Hematopoietic multipotent progenitor cell treated with erythropoietin and hydrocortisone succinate and interleukin-3 and kit ligand, for 17 days (in vitro differentiated cells): ENCODE results near the gene ZNF382.
"Not testable (repeated sequence)": the region's sequence is repeated elsewhere in the genome, so short reads cannot be mapped to it uniquely, and the experiment has no call there.

Source experiments
- DNase-seq: peaks from one replicate; pipeline ENCODE4 v3.0.0-alpha.2; 2015; ENCODE audit warnings: low spot score

ZNF382 gene

GRCh38 chr19:36605101-36605876 lies at the start of gene ZNF382:
Gene ZNF382 (plus strand): TSS chr19:36605313. CDS start chr19:36609915, 4,602 bp downstream.
- DNase-seq = peak; percentile 57

GRCh38 chr19:36564391-36564790 lies 40.7 kb upstream of the ZNF382 start:
- DNase-seq = no peak

- DNase-seq = no peak
Measured at GRCh38 chr19:36572593-36573019, 32.5 kb upstream of the ZNF382 start.

- peak; percentile 75 for DNase-seq
Measured at GRCh38 chr19:36573020-36573894, 31.9 kb upstream of the ZNF382 start, which contains the start of gene ZNF529. Gene ZNF529 (minus strand): TSS chr19:36573292. CDS start chr19:36572346, 946 bp downstream.

GRCh38 chr19:36573895-36574720 lies 31.0 kb upstream of the ZNF382 start:
- no peak for DNase-seq

- DNase-seq = no peak
Measured at GRCh38 chr19:36574741-36575140, 30.4 kb upstream of the ZNF382 start.

GRCh38 chr19:36577271-36577996 lies 27.7 kb upstream of the ZNF382 start:
- DNase-seq = no peak

- DNase-seq = no peak
Measured at GRCh38 chr19:36579255-36579654, 25.9 kb upstream of the ZNF382 start.

GRCh38 chr19:36602681-36603080 lies 2.4 kb upstream of the ZNF382 start:
- not testable (repeated sequence) for DNase-seq

GRCh38 chr19:36604656-36605100 lies 435 bp upstream of the ZNF382 start:
- DNase-seq = peak; percentile 64

- no peak for DNase-seq
Measured at GRCh38 chr19:36605877-36606478, 865 bp downstream of the ZNF382 start.

- no peak for DNase-seq
Measured at GRCh38 chr19:36627057-36627456, 21.9 kb downstream of the ZNF382 start.

GRCh38 chr19:36635342-36635741 lies 30.2 kb downstream of the ZNF382 start:
- DNase-seq = no peak

GRCh38 chr19:36638862-36639510 lies 33.9 kb downstream of the ZNF382 start:
- DNase-seq = no peak

- no peak for DNase-seq
Measured at GRCh38 chr19:36646746-36647145, 41.6 kb downstream of the ZNF382 start.

- DNase-seq = no peak
Measured at GRCh38 chr19:36652958-36653357, 47.8 kb downstream of the ZNF382 start.

- no peak for DNase-seq
Measured at GRCh38 chr19:36665832-36666231, 60.7 kb downstream of the ZNF382 start.

GRCh38 chr19:36668646-36669045 lies 63.5 kb downstream of the ZNF382 start:
- no peak for DNase-seq

GRCh38 chr19:36672368-36672767 lies 67.3 kb downstream of the ZNF382 start:
- DNase-seq = no peak

GRCh38 chr19:36674201-36674600 lies 69.1 kb downstream of the ZNF382 start:
- no peak for DNase-seq
